HG03025 (cell line): ENCODE measurements around the gene ZP3.
A peak's percentile ranks its signal among the peaks of the same experiment; 100 is the strongest.
"Not testable (repeated sequence)": the region's sequence is repeated elsewhere in the genome, so short reads cannot be mapped to it uniquely, and the experiment has no call there.

ENCODE experiments used
- ATAC-seq: cut with Tn5 transposase; IDR thresholded peaks from one replicate; pipeline ENCODE4 v1.9.1; 2021; ENCODE audit warnings: mild to moderate bottlenecking, moderate library complexity; ENCODE audit not compliant: unreplicated experiment, low FRiP score

The ZP3 gene

GRCh38 chr7:76439120-76439888 is 14.6 kb downstream of the ZP3 start:
- ATAC-seq: not testable (repeated sequence)

GRCh38 chr7:76440404-76440803 is 15.7 kb downstream of the ZP3 start:
- not testable (repeated sequence) for ATAC-seq

GRCh38 chr7:76441792-76442191 is 17.0 kb downstream of the ZP3 start:
- ATAC-seq: not testable (repeated sequence)

- not testable (repeated sequence) for ATAC-seq
Observed at GRCh38 chr7:76442664-76443446, 18.1 kb downstream of the ZP3 start.

GRCh38 chr7:76443846-76444245 is 19.1 kb downstream of the ZP3 start:
- ATAC-seq: not testable (repeated sequence)

GRCh38 chr7:76445577-76446008 is 20.8 kb downstream of the ZP3 start:
- ATAC-seq: peak; percentile 81

- not testable (repeated sequence) for ATAC-seq
Observed at GRCh38 chr7:76457017-76457416, 32.3 kb downstream of the ZP3 start.

GRCh38 chr7:76458504-76458903 is 33.8 kb downstream of the ZP3 start:
- not testable (repeated sequence) for ATAC-seq

- not testable (repeated sequence) for ATAC-seq
Observed at GRCh38 chr7:76460767-76461166, 36.0 kb downstream of the ZP3 start.

GRCh38 chr7:76461464-76462101 is 36.8 kb downstream of the ZP3 start, which contains the start of gene DTX2:
Gene DTX2 (plus strand): TSS chr7:76461709. CDS start chr7:76480510, 18,801 bp downstream.
- peak; percentile 95 for ATAC-seq

- ATAC-seq: not testable (repeated sequence)
Observed at GRCh38 chr7:76462271-76462882, 37.6 kb downstream of the ZP3 start.

- ATAC-seq: not testable (repeated sequence)
Observed at GRCh38 chr7:76464959-76465358, 40.2 kb downstream of the ZP3 start.

- not testable (repeated sequence) for ATAC-seq
Observed at GRCh38 chr7:76465950-76466349, 41.2 kb downstream of the ZP3 start.

GRCh38 chr7:76467743-76468404 is 43.1 kb downstream of the ZP3 start:
- ATAC-seq: not testable (repeated sequence)

GRCh38 chr7:76471556-76472221 is 46.9 kb downstream of the ZP3 start:
- ATAC-seq: not testable (repeated sequence)

- not testable (repeated sequence) for ATAC-seq
Observed at GRCh38 chr7:76473097-76473496, 48.3 kb downstream of the ZP3 start.

- not testable (repeated sequence) for ATAC-seq
Observed at GRCh38 chr7:76476280-76476679, 51.5 kb downstream of the ZP3 start.

- not testable (repeated sequence) for ATAC-seq
Observed at GRCh38 chr7:76476742-76477474, 52.2 kb downstream of the ZP3 start.

- ATAC-seq: not testable (repeated sequence)
Observed at GRCh38 chr7:76479628-76480027, 54.9 kb downstream of the ZP3 start.
